Measurements from ENCODE around the gene SF3A1. TPM values are rescaled to one million over a fixed set of nuclear protein-coding genes. Genes with fewer than 3 reads are reported as not detected.
"Not testable (repeated sequence)": the region's sequence is repeated elsewhere in the genome, so short reads cannot be mapped to it uniquely, and the experiment has no call there.

Gene SF3A1
- total and polyA plus RNA-seq, 4 donors = 15.8 to 157 (median 45.1) TPM

DNA sequence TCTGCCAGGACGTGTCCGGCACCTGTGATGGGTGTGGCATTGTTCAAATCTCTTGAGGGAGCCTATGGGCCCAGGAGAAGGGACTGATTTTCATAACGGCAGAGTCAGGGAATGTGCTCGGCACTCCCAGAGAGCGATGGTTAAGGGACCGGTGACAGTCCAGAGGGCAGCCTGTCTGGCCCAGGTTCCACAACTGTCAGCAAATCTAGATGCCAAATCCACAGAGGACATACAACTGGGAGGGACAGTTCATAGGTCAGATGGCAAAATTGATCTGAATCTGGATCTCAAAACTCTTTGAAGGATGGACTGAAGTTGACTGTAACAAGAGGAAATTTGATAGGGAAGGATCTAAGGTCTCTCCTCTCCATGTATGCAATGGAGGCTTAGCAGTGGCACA lies 47.6 kb upstream of the SF3A1 start:
- Histone ChIP-seq H3K27me3 (ENCODE audit: control insufficient read depth in 3 of 3, insufficient read depth in 3 of 3, low read length in 2 of 3) (no peaks in the 10 kb centered on the region), H3K9me3 (ENCODE audit: control insufficient read depth in 4 of 4, insufficient read depth in 3 of 4, low read length in 3 of 4) (no peaks in the 10 kb centered on the region), H3K27ac (ENCODE audit: low read depth in 1 of 2, low read length in 1 of 2) (no peak overlapping the region), H3K36me3 (ENCODE audit: control insufficient read depth in 4 of 4, insufficient read depth in 4 of 4, low read length in 4 of 4) (peaks cover 0 to 18% (median 11%) of the 10 kb centered on the region in 4 donors), H3K4me1 (ENCODE audit: control insufficient read depth in 5 of 5, insufficient read depth in 5 of 5, low read length in 5 of 5) (no peaks in the 10 kb centered on the region), H3K9ac (ENCODE audit: insufficient read depth in 1 of 2, low read length in 2 of 2) (no peak overlapping the region), H3K4me3 (no peak overlapping the region)
- ATAC-seq (ENCODE audit: insufficient read depth, low FRiP score) (no peak), DNase-seq (no peak)
- TF ChIP-seq, protein P1, sequence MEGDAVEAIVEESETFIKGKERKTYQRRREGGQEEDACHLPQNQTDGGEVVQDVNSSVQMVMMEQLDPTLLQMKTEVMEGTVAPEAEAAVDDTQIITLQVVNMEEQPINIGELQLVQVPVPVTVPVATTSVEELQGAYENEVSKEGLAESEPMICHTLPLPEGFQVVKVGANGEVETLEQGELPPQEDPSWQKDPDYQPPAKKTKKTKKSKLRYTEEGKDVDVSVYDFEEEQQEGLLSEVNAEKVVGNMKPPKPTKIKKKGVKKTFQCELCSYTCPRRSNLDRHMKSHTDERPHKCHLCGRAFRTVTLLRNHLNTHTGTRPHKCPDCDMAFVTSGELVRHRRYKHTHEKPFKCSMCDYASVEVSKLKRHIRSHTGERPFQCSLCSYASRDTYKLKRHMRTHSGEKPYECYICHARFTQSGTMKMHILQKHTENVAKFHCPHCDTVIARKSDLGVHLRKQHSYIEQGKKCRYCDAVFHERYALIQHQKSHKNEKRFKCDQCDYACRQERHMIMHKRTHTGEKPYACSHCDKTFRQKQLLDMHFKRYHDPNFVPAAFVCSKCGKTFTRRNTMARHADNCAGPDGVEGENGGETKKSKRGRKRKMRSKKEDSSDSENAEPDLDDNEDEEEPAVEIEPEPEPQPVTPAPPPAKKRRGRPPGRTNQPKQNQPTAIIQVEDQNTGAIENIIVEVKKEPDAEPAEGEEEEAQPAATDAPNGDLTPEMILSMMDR (IDR thresholded peaks at IDR 0.05; ENCODE audit: control extremely low read depth, extremely low read depth) = no peak
- 82 to 86% methylated on average over 6 of the region's 6 CpGs for WGBS, 2 donors

DNA sequence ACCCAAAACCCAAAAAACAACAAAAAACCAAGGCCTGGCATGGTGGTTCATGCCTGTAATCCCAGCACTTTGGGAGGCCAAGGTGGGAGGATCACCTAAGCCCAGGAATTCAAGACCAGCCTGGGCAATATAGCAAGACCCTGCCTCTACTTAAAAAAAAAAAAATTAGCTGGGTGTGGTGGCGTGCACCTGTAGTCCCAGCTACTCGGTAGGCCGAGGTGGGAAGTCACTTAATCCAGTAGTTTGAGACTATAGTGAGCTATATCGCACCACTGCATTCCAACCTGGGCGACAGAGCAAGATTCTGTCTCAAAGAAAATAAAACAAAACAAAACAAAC lies 46.0 kb upstream of the SF3A1 start:
- not testable (repeated sequence) for H3K4me1 ChIP-seq (ENCODE audit: control insufficient read depth in 5 of 5, insufficient read depth in 5 of 5, low read length in 5 of 5); H3K27me3 ChIP-seq (ENCODE audit: control insufficient read depth in 3 of 3, insufficient read depth in 3 of 3, low read length in 2 of 3); H3K4me3 ChIP-seq; H3K9ac ChIP-seq (ENCODE audit: insufficient read depth in 1 of 2, low read length in 2 of 2); DNase-seq; ATAC-seq (ENCODE audit: insufficient read depth, low FRiP score); H3K9me3 ChIP-seq (ENCODE audit: control insufficient read depth in 4 of 4, insufficient read depth in 3 of 4, low read length in 3 of 4); H3K27ac ChIP-seq (ENCODE audit: low read depth in 1 of 2, low read length in 1 of 2)
- peaks cover 0 to 11% (median 7%) of the 10 kb centered on the region in 4 donors for H3K36me3 ChIP-seq (ENCODE audit: control insufficient read depth in 4 of 4, insufficient read depth in 4 of 4, low read length in 4 of 4)
- WGBS, 2 donors = 98% methylated on average over 5 of the region's 5 CpGs

DNA sequence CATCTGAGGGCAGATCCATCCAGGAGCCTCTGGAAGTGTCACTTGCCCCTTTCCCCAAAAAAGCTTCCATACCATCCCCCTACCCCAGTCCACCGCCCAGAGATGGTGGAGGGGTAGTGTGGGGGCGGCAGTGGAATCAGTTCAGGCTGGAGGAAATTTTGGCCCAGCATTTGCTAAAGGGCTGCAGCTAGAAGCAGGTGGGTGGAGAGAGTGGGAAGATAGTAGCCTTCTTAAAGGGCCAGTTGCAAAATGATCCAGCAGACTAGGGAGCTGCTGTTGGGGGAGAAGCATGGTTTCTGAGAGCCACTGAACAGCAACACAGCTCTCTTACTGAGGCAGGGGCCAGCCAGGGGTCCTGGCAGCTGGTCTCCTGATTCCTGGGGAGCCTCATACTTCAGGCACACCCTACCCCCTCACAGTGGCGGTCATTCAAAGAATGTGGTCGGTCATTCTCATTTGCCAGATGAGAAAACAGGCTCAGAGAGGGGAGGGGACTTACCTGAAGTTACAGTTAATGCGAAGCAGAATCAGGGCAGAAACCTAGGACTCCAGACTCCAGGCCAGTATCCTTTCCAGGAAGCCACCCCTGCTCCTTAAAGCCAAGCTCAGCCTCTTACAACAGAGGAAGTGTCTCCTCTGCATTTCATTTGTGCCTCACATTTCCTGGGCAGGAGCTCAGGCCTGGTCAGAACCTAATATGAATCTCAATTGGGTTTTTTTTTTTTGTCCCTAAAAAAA lies 45.5 kb upstream of the SF3A1 start:
- no peaks in the 10 kb centered on the region for H3K27me3 ChIP-seq (ENCODE audit: control insufficient read depth in 3 of 3, insufficient read depth in 3 of 3, low read length in 2 of 3)
- ATAC-seq (ENCODE audit: insufficient read depth, low FRiP score) = no peak
- H3K36me3 ChIP-seq (ENCODE audit: control insufficient read depth in 4 of 4, insufficient read depth in 4 of 4, low read length in 4 of 4) = peaks cover 0 to 8% (median 5%) of the 10 kb centered on the region in 4 donors
- H3K4me1 ChIP-seq (ENCODE audit: control insufficient read depth in 5 of 5, insufficient read depth in 5 of 5, low read length in 5 of 5) = peaks cover 0 to 13% (median 0%) of the 10 kb centered on the region in 5 donors
- no peak overlapping the region for H3K4me3 ChIP-seq
- TF ChIP-seq, protein P1 (IDR thresholded peaks at IDR 0.05; ENCODE audit: control extremely low read depth, extremely low read depth) = no peak
- no peak overlapping the region for H3K9ac ChIP-seq (ENCODE audit: insufficient read depth in 1 of 2, low read length in 2 of 2)
- H3K9me3 ChIP-seq (ENCODE audit: control insufficient read depth in 4 of 4, insufficient read depth in 3 of 4, low read length in 3 of 4) = no peaks in the 10 kb centered on the region
- no peak for DNase-seq
- WGBS, 2 donors = 81 to 84% methylated on average over 5 of the region's 5 CpGs
- H3K27ac ChIP-seq (ENCODE audit: low read depth in 1 of 2, low read length in 1 of 2) = no peak overlapping the region

DNA sequence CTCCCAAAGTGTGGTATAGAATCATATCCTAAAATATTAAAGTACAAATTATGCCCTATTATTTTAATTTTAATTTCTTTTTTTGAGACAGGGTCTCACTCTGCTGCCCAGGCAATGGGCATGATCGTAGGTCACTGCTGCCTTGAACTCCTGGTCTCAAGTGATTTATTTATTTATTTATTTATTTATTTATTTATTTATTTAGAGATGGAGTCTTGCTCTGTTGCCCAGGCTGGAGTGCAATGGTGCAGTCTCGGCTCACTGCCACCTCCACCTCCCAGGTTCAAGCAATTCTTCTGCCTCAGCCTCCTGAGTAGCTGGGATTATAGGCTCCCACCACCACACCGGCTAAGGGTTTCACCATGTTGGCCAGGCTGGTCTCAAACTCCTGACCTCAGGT lies 44.3 kb upstream of the SF3A1 start:
- not testable (repeated sequence) for H3K36me3 ChIP-seq (ENCODE audit: control insufficient read depth in 4 of 4, insufficient read depth in 4 of 4, low read length in 4 of 4); DNase-seq; H3K9me3 ChIP-seq (ENCODE audit: control insufficient read depth in 4 of 4, insufficient read depth in 3 of 4, low read length in 3 of 4); H3K27me3 ChIP-seq (ENCODE audit: control insufficient read depth in 3 of 3, insufficient read depth in 3 of 3, low read length in 2 of 3); H3K27ac ChIP-seq (ENCODE audit: low read depth in 1 of 2, low read length in 1 of 2); H3K9ac ChIP-seq (ENCODE audit: insufficient read depth in 1 of 2, low read length in 2 of 2); H3K4me3 ChIP-seq; ATAC-seq (ENCODE audit: insufficient read depth, low FRiP score)
- H3K4me1 ChIP-seq (ENCODE audit: control insufficient read depth in 5 of 5, insufficient read depth in 5 of 5, low read length in 5 of 5) = peaks cover 0 to 17% (median 2%) of the 10 kb centered on the region in 5 donors
- 95 to 96% methylated on average over 3 of the region's 3 CpGs for WGBS, 2 donors
